SH-SY5Y (cell line): ENCODE data around the gene OTOG.

ENCODE experiments used
- GATA2 ChIP-seq: IDR thresholded peaks from 2 replicates; pipeline ENCODE4 v1.6.1; 2011; ENCODE audit warnings: mild to moderate bottlenecking, low read depth, low read length
- GATA3 ChIP-seq: IDR thresholded peaks from 2 replicates; pipeline ENCODE4 v1.6.1; 2011; ENCODE audit warnings: low read depth, mild to moderate bottlenecking, low read length, moderate library complexity

DNA sequence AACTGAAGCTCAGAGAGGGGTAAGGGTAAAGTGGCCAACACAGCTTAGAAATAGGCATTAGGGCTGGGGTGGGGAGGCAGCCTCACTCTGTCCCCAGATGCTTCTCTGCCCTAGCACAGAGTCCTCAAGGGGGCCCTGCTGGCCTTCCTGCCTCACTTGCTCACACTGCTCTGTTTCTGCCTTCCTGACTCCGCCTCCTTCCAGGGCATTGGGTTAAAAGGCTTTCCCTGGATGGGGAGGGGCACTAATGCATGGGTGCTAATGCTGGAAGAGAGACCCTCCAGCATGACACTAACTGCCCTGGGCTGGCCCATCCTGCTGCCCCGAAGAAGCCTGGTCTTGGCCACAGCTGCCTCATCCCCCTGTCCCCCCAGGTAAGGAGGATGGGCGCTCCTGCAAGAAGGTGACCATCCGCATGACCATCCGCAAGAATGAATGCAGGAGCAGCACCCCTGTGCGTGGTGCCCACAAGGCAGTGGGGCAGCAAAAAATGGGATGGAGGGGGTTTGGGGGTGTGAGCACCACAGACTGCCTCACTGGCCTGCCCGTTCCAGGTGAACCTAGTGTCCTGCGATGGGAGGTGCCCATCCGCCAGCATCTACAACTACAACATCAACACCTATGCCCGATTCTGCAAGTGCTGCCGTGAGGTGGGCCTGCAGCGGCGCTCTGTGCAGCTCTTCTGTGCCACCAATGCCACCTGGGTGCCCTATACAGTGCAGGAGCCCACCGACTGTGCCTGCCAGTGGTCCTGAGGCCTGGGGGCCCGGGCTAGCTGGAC is 98.3 kb downstream of the OTOG start:
- TF ChIP-seq GATA2 (no peak), GATA3 (no peak)
